ENCODE measurements around the gene PPP4R3A.

DNA sequence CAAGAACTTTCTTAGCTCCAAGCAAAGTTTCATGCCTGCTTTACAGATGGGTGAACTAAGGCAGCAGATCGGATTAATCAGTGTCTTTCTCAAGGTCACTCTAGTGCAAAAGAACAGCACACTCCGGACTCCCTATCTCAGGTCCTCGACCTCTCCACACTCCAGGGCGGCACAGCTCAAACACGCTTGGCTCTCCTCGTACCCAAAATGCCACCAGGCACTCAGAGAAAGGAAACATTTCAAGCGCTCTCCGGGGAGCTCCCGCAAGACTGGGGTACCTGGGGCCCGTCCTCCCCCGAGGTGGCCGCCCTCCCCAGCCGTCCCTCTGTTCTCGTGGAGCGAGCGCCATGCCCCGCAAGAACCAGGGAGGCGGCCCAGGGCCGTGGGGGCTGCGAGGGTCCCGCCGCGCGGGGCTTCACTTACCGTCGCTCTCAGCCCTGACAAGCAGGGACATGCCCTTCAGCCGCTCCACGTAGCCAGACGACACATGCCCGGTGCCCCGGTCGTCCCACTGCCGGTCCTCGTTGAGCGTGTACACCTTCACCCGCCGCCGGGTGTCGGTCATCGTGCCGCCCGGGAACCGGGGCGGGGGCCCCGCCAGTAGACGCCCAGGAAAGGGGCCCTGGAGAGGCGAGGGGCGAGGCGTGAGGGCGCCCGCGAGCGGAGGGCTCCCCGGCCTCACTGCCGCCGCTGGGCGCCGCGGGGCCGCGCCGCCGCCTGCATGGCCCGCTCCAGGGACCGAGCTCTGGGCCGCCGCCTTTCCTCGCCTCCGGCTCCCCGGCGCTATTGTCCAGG, 830 bp downstream of the PPP4R3A start:
- TF ChIP-seq, protein P1, sequence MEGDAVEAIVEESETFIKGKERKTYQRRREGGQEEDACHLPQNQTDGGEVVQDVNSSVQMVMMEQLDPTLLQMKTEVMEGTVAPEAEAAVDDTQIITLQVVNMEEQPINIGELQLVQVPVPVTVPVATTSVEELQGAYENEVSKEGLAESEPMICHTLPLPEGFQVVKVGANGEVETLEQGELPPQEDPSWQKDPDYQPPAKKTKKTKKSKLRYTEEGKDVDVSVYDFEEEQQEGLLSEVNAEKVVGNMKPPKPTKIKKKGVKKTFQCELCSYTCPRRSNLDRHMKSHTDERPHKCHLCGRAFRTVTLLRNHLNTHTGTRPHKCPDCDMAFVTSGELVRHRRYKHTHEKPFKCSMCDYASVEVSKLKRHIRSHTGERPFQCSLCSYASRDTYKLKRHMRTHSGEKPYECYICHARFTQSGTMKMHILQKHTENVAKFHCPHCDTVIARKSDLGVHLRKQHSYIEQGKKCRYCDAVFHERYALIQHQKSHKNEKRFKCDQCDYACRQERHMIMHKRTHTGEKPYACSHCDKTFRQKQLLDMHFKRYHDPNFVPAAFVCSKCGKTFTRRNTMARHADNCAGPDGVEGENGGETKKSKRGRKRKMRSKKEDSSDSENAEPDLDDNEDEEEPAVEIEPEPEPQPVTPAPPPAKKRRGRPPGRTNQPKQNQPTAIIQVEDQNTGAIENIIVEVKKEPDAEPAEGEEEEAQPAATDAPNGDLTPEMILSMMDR (IDR thresholded peaks at IDR 0.05): no peak
- no peak for TF ChIP-seq POLR2A (IDR thresholded peaks at IDR 0.05)

Measured in heart left ventricle (tissue), 13 donors.